ENCODE measurements around the gene NSDHL.
"Not testable (repeated sequence)": the region's sequence is repeated elsewhere in the genome, so short reads cannot be mapped to it uniquely, and the experiment has no call there.

Gene NSDHL

GRCh38 chrX:152895724-152896420 lies 65.0 kb downstream of the NSDHL start:
- DNase-seq, result no peak

GRCh38 chrX:152896450-152896849 lies 65.6 kb downstream of the NSDHL start:
- no peak for DNase-seq

- peak; percentile 82 for DNase-seq
These were observed 66.6 kb downstream of the NSDHL start, which contains the start of gene ZNF185 for GRCh38 chrX:152897222-152898131. TSS of gene ZNF185 (plus strand) at chrX:152898067. CDS start at chrX:152914490, 16,423 bp downstream.

GRCh38 chrX:152898442-152898841 lies 67.6 kb downstream of the NSDHL start:
- no peak for DNase-seq

GRCh38 chrX:152899111-152899873 lies 68.4 kb downstream of the NSDHL start:
- no peak for DNase-seq

GRCh38 chrX:152899874-152900719 lies 69.2 kb downstream of the NSDHL start:
- no peak for DNase-seq

GRCh38 chrX:152900937-152901445 lies 70.1 kb downstream of the NSDHL start:
- DNase-seq, result no peak

- DNase-seq, result peak; percentile 61
These were observed 71.1 kb downstream of the NSDHL start for GRCh38 chrX:152901816-152902501.

GRCh38 chrX:152902502-152902820 lies 71.6 kb downstream of the NSDHL start:
- no peak for DNase-seq

- no peak for DNase-seq
These were observed 72.7 kb downstream of the NSDHL start for GRCh38 chrX:152903589-152903988.

GRCh38 chrX:152904151-152905080 lies 73.6 kb downstream of the NSDHL start:
- no peak for DNase-seq

GRCh38 chrX:152905081-152905420 lies 74.2 kb downstream of the NSDHL start:
- DNase-seq, result no peak

GRCh38 chrX:152907084-152907651 lies 76.3 kb downstream of the NSDHL start:
- DNase-seq, result no peak

GRCh38 chrX:152908486-152908885 lies 77.6 kb downstream of the NSDHL start:
- DNase-seq, result no peak

- not testable (repeated sequence) for DNase-seq
These were observed 79.2 kb downstream of the NSDHL start for GRCh38 chrX:152910018-152910417.

- no peak for DNase-seq
These were observed 81.2 kb downstream of the NSDHL start for GRCh38 chrX:152912106-152912505.

GRCh38 chrX:152912641-152913040 lies 81.8 kb downstream of the NSDHL start:
- DNase-seq, result no peak

GRCh38 chrX:152913346-152913745 lies 82.5 kb downstream of the NSDHL start:
- DNase-seq, result no peak

GRCh38 chrX:152913910-152914309 lies 83.0 kb downstream of the NSDHL start:
- no peak for DNase-seq
